Activated B cell treated with CpG ODN at 0.5 μM for 24 hours (primary cell): ENCODE data around the gene TCEAL1. TPM values are rescaled to one million over a fixed set of nuclear protein-coding genes. Genes with fewer than 3 reads are reported as not detected.
"Not testable (repeated sequence)": the region's sequence is repeated elsewhere in the genome, so short reads cannot be mapped to it uniquely, and the experiment has no call there.

Experiments
- ATAC-seq: fragments of 200-7000 bp; cut with Tn5 transposase; one replicate; pipeline ENCODE4 v1.10.0; 2021; ENCODE audit warnings: low read depth, mild to moderate bottlenecking, moderate library complexity
- CTCF ChIA-PET: fragments of 350-600 bp; sonication (Branson Sonifier 250); formaldehyde crosslinking; loops from one replicate; lab custom pipeline; 2021; ENCODE audit warnings: antibody characterized with exemption; lab: Charles Lee
- POLR2A ChIA-PET: fragments of 350-600 bp; sonication (Branson Sonifier 250); formaldehyde crosslinking; loops from one replicate; lab custom pipeline; 2021; ENCODE audit warnings: antibody characterized with exemption; lab: Charles Lee
- DNase-seq: peaks from one replicate; pipeline ENCODE4 v3.0.0; 2022
- H3K27ac Mint-ChIP-seq: one replicate; pipeline ENCODE4 v1.8.0; 2020; ENCODE audit warnings: mixed read lengths
- H3K27me3 Mint-ChIP-seq: one replicate; pipeline ENCODE4 v1.8.0; 2021; ENCODE audit warnings: mixed read lengths
- H3K36me3 Mint-ChIP-seq: one replicate; pipeline ENCODE4 v1.8.0; 2021; ENCODE audit warnings: low read depth, mixed read lengths
- H3K4me1 Mint-ChIP-seq: one replicate; pipeline ENCODE4 v1.8.0; 2021; ENCODE audit warnings: mixed read lengths
- H3K4me3 Mint-ChIP-seq: one replicate; pipeline ENCODE4 v1.8.0; 2020; ENCODE audit warnings: mild to moderate bottlenecking, mixed read lengths
- H3K9me3 Mint-ChIP-seq: one replicate; pipeline ENCODE4 v1.8.0; 2020; ENCODE audit warnings: mixed read lengths
- CTCF ChIP-seq: fragments of 200-600 bp; IDR thresholded peaks from one replicate; pipeline ENCODE4 v1.8.0; 2022; ENCODE audit warnings: antibody characterized with exemption, mild to moderate bottlenecking
- intact Hi-C: fragments of 100-400 bp; cut with micrococcal nuclease; formaldehyde crosslinking; loops from one replicate; pipeline ENCODE4 v1.15.1; 2024
- total RNA-seq: library from RNA; stranded (reverse); gene quantifications from 2 replicates; pipeline ENCODE4 v1.2.3, GENCODE V29; 2022

TCEAL1 gene
- total RNA-seq, 1 donor from 2014 or later: 10.4 TPM

GRCh38 chrX:103631145-103631544 lies 2.4 kb downstream of the TCEAL1 start:
- intact Hi-C loops: no loop called here
- no peak overlapping the region for H3K4me3 Mint-ChIP-seq
- H3K27ac Mint-ChIP-seq: no peak overlapping the region
- no peak for ATAC-seq
- TF ChIP-seq CTCF: no peak
- CTCF ChIA-PET: no interaction called here
- H3K27me3 Mint-ChIP-seq: no peaks in the 10 kb centered on the region
- POLR2A ChIA-PET: no interaction called here
- DNase-seq: no peak
- peaks cover 4% of the 10 kb centered on the region for H3K36me3 Mint-ChIP-seq
- H3K4me1 Mint-ChIP-seq: peaks cover 16% of the 10 kb centered on the region
- H3K9me3 Mint-ChIP-seq: no peaks in the 10 kb centered on the region

- no peaks in the 10 kb centered on the region for H3K9me3 Mint-ChIP-seq
- ATAC-seq: no peak
- no peak for TF ChIP-seq CTCF
- no peaks in the 10 kb centered on the region for H3K4me1 Mint-ChIP-seq
- ChIA-PET CTCF (no interaction called here), POLR2A (no interaction called here)
- H3K27ac Mint-ChIP-seq: no peak overlapping the region
- no peak for DNase-seq
- H3K36me3 Mint-ChIP-seq: no peaks in the 10 kb centered on the region
- no peak overlapping the region for H3K4me3 Mint-ChIP-seq
- intact Hi-C loops: no loop called here
- no peaks in the 10 kb centered on the region for H3K27me3 Mint-ChIP-seq
Measured at GRCh38 chrX:103635436-103635835, 6.7 kb downstream of the TCEAL1 start.

GRCh38 chrX:103637604-103638338 lies 9.0 kb downstream of the TCEAL1 start:
- Mint-ChIP-seq H3K27ac (no peak overlapping the region), H3K4me1 (no peaks in the 10 kb centered on the region), H3K27me3 (no peaks in the 10 kb centered on the region), H3K9me3 (no peaks in the 10 kb centered on the region), H3K36me3 (no peaks in the 10 kb centered on the region), H3K4me3 (no peak overlapping the region)
- TF ChIP-seq CTCF: no peak
- ATAC-seq: no peak
- no peak for DNase-seq
- intact Hi-C loops: no loop called here
- ChIA-PET POLR2A (no interaction called here), CTCF (no interaction called here)

- POLR2A ChIA-PET, DNase-seq, intact Hi-C loops, ATAC-seq, H3K9me3 Mint-ChIP-seq, H3K27me3 Mint-ChIP-seq, H3K36me3 Mint-ChIP-seq, H3K27ac Mint-ChIP-seq, H3K4me1 Mint-ChIP-seq, H3K4me3 Mint-ChIP-seq, CTCF ChIA-PET: not testable (repeated sequence)
Measured at GRCh38 chrX:103638479-103639346, 9.9 kb downstream of the TCEAL1 start.

- Mint-ChIP-seq H3K36me3 (no peaks in the 10 kb centered on the region), H3K4me1 (no peaks in the 10 kb centered on the region), H3K27ac (no peak overlapping the region), H3K27me3 (peaks cover 3% of the 10 kb centered on the region), H3K9me3 (no peaks in the 10 kb centered on the region), H3K4me3 (no peak overlapping the region)
- intact Hi-C loops: no loop called here
- DNase-seq (no peak), ATAC-seq (no peak)
- TF ChIP-seq CTCF: no peak
- CTCF ChIA-PET: no interaction called here
- POLR2A ChIA-PET: no interaction called here
Measured at GRCh38 chrX:103640401-103641155, 11.8 kb downstream of the TCEAL1 start.
